Lower leg skin (tissue), 3 donors: Measurements from ENCODE around the gene TAS2R13.

ENCODE experiments used
- POLR2A ChIP-seq, 2 donors: fragments of 450-650 bp; IDR thresholded peaks; one replicate each; pipeline ENCODE4 v1.6.1; 2016 to 2017; ENCODE audit warnings: antibody characterized with exemption in 2 of 2, mild to moderate bottlenecking in 1 of 2, moderate library complexity in 1 of 2
- TF ChIP-seq, protein P1 (sequence below), 3 donors: fragments of 450-650 bp; IDR thresholded peaks; one replicate each; pipeline ENCODE4 v1.5.1; 2016; ENCODE audit warnings: antibody characterized with exemption in 3 of 3, mild to moderate bottlenecking in 3 of 3, moderate library complexity in 2 of 3

DNA sequence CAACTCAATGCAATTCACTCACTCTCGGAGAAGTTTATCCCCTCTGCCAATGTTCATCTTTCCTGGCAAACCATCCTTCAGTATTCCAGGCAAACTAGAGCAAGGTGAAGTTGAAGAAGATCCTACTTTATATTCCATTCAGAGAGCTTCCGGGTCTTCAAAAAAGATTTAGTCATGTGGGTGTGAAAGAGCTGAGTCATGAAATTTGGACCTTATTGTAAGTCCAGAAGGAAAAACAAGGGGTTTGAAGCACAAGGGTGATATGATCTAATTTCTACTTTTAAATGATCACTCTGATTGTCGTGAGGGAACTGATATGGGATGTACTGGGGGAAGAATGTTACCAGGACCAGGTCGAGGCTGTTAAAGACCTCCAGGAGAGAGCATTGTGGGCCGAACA, 16.9 kb upstream of the TAS2R13 start:
- TF ChIP-seq, protein P1, sequence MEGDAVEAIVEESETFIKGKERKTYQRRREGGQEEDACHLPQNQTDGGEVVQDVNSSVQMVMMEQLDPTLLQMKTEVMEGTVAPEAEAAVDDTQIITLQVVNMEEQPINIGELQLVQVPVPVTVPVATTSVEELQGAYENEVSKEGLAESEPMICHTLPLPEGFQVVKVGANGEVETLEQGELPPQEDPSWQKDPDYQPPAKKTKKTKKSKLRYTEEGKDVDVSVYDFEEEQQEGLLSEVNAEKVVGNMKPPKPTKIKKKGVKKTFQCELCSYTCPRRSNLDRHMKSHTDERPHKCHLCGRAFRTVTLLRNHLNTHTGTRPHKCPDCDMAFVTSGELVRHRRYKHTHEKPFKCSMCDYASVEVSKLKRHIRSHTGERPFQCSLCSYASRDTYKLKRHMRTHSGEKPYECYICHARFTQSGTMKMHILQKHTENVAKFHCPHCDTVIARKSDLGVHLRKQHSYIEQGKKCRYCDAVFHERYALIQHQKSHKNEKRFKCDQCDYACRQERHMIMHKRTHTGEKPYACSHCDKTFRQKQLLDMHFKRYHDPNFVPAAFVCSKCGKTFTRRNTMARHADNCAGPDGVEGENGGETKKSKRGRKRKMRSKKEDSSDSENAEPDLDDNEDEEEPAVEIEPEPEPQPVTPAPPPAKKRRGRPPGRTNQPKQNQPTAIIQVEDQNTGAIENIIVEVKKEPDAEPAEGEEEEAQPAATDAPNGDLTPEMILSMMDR (IDR thresholded peaks at IDR 0.05) = no peak
- TF ChIP-seq POLR2A (IDR thresholded peaks at IDR 0.05) = no peak
